ENCODE results near the gene SH3BGRL2.
"Not testable (repeated sequence)": the region's sequence is repeated elsewhere in the genome, so short reads cannot be mapped to it uniquely, and the experiment has no call there.

- TF ChIP-seq, protein P1, sequence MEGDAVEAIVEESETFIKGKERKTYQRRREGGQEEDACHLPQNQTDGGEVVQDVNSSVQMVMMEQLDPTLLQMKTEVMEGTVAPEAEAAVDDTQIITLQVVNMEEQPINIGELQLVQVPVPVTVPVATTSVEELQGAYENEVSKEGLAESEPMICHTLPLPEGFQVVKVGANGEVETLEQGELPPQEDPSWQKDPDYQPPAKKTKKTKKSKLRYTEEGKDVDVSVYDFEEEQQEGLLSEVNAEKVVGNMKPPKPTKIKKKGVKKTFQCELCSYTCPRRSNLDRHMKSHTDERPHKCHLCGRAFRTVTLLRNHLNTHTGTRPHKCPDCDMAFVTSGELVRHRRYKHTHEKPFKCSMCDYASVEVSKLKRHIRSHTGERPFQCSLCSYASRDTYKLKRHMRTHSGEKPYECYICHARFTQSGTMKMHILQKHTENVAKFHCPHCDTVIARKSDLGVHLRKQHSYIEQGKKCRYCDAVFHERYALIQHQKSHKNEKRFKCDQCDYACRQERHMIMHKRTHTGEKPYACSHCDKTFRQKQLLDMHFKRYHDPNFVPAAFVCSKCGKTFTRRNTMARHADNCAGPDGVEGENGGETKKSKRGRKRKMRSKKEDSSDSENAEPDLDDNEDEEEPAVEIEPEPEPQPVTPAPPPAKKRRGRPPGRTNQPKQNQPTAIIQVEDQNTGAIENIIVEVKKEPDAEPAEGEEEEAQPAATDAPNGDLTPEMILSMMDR (IDR thresholded peaks at IDR 0.05), result not testable (repeated sequence)
- not testable (repeated sequence) for TF ChIP-seq POLR2AphosphoS5 (IDR thresholded peaks at IDR 0.05)
Measured at GRCh38 chr6:79746325-79746724, 115.2 kb downstream of the SH3BGRL2 start.
